Measurements from ENCODE around the gene LRRC8C.

LRRC8C gene

GRCh38 chr1:89602871-89603404, 30.0 kb upstream of the LRRC8C start:
- Histone ChIP-seq H3K79me2 (ENCODE audit: insufficient read depth, low read depth) (no peaks in the 10 kb centered on the region), H3K9ac (no peak overlapping the region), H2AFZ (ENCODE audit: low read depth) (no peak overlapping the region), H3K36me3 (ENCODE audit: insufficient read depth) (no peaks in the 10 kb centered on the region), H3K27ac (no peak overlapping the region), H3K4me3 (IDR thresholded peaks at IDR 0.05; ENCODE audit: insufficient read depth, low read depth, low read length) (no peak overlapping the region), H3K4me2 (no peak overlapping the region), H3K4me1 (ENCODE audit: low read depth, poor library complexity, severe bottlenecking) (no peaks in the 10 kb centered on the region), H4K20me1 (ENCODE audit: insufficient read depth) (no peaks in the 10 kb centered on the region), H3K27me3 (ENCODE audit: insufficient read depth, low read depth) (no peaks in the 10 kb centered on the region)
- TF ChIP-seq CTCF (conservative IDR thresholded peaks at IDR 0.05; ENCODE audit: low read depth, low read length), result no peak

DNA sequence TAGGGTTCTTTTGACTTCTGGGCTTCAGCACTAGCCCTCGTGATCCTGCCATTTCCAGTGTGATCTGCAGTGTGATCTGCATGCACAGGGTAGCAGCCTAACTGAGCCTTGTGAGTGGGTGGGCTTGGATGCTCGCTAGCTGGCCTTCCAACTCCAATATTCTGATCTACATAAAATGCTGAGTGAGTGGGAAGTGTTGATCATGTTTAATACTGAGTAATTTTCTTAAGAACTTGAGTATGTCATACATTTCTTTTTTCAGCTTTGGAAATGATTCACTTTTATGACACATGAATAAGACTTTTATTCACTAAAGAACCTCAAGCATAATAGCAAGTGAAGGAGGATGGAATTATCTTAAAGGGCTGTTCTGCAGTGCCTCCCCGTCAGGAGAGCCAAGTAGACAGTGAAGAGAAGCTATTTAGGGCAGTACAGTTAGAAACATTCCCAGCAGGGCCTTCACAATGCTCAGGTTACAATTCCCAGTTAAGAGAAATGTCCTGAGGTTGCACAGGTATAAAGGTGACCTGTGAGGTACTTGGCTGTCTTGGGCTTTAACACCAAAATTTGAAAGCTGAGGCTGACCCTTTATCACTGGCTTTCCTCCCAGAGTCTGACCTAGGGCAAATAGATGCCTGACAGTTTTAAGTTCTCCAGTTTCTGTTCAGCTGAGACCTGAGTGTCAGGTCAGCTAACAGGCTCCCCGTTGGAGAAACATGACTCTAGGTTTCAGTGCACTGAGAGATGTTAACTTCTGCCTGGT, 29.1 kb upstream of the LRRC8C start:
- Histone ChIP-seq H3K9ac (no peak overlapping the region), H2AFZ (ENCODE audit: low read depth) (no peak overlapping the region), H3K4me3 (IDR thresholded peaks at IDR 0.05; ENCODE audit: insufficient read depth, low read depth, low read length) (no peak overlapping the region), H4K20me1 (ENCODE audit: insufficient read depth) (no peaks in the 10 kb centered on the region), H3K36me3 (ENCODE audit: insufficient read depth) (no peaks in the 10 kb centered on the region), H3K27me3 (ENCODE audit: insufficient read depth, low read depth) (no peaks in the 10 kb centered on the region), H3K27ac (no peak overlapping the region), H3K4me2 (no peak overlapping the region), H3K4me1 (ENCODE audit: low read depth, poor library complexity, severe bottlenecking) (no peaks in the 10 kb centered on the region), H3K79me2 (ENCODE audit: insufficient read depth, low read depth) (no peaks in the 10 kb centered on the region)
- TF ChIP-seq CTCF (conservative IDR thresholded peaks at IDR 0.05; ENCODE audit: low read depth, low read length), result no peak

GRCh38 chr1:89604414-89604735, 28.5 kb upstream of the LRRC8C start:
- Histone ChIP-seq H3K27ac (no peak overlapping the region), H2AFZ (ENCODE audit: low read depth) (no peak overlapping the region), H3K9ac (no peak overlapping the region), H3K36me3 (ENCODE audit: insufficient read depth) (no peaks in the 10 kb centered on the region), H4K20me1 (ENCODE audit: insufficient read depth) (no peaks in the 10 kb centered on the region), H3K4me2 (no peak overlapping the region), H3K27me3 (ENCODE audit: insufficient read depth, low read depth) (no peaks in the 10 kb centered on the region), H3K79me2 (ENCODE audit: insufficient read depth, low read depth) (no peaks in the 10 kb centered on the region), H3K4me1 (ENCODE audit: low read depth, poor library complexity, severe bottlenecking) (no peaks in the 10 kb centered on the region), H3K4me3 (IDR thresholded peaks at IDR 0.05; ENCODE audit: insufficient read depth, low read depth, low read length) (no peak overlapping the region)
- TF ChIP-seq CTCF (conservative IDR thresholded peaks at IDR 0.05; ENCODE audit: low read depth, low read length), result no peak

DNA sequence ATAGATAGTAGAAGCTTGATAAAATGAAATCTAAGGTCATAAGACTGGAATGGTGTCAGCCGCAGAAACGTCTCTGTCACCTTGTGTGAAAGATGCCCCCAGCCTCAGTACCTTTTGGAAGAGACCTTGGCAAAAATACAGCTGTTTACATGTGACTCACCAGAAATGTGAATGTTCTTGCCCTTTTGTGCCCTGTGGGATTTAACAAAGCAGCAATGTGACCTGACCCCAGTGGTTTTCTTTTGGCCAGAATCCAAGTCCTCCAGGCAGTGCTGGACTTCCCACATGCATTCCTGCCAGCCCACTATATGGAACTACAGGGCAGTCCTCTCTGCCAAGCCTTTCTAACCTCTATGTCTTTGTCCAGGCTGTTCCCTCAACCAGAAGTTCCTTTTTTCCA, 27.2 kb upstream of the LRRC8C start:
- H3K4me2 ChIP-seq, result no peak overlapping the region
- H4K20me1 ChIP-seq (ENCODE audit: insufficient read depth), result no peaks in the 10 kb centered on the region
- H3K9ac ChIP-seq, result no peak overlapping the region
- H3K27me3 ChIP-seq (ENCODE audit: insufficient read depth, low read depth), result no peaks in the 10 kb centered on the region
- H3K4me1 ChIP-seq (ENCODE audit: low read depth, poor library complexity, severe bottlenecking), result no peaks in the 10 kb centered on the region
- no peaks in the 10 kb centered on the region for H3K36me3 ChIP-seq (ENCODE audit: insufficient read depth)
- H3K79me2 ChIP-seq (ENCODE audit: insufficient read depth, low read depth), result no peaks in the 10 kb centered on the region
- TF ChIP-seq CTCF (conservative IDR thresholded peaks at IDR 0.05; ENCODE audit: low read depth, low read length), result no peak
- no peak overlapping the region for H2AFZ ChIP-seq (ENCODE audit: low read depth)
- no peak overlapping the region for H3K4me3 ChIP-seq (IDR thresholded peaks at IDR 0.05; ENCODE audit: insufficient read depth, low read depth, low read length)
- no peak overlapping the region for H3K27ac ChIP-seq

Data from KMS-11 (cell line).